Measurements from ENCODE around the gene PNMA8B. TPM values are rescaled to one million over a fixed set of nuclear protein-coding genes. Genes with fewer than 3 reads are reported as not detected.
"Not testable (repeated sequence)": the region's sequence is repeated elsewhere in the genome, so short reads cannot be mapped to it uniquely, and the experiment has no call there.

Gene PNMA8B
- total RNA-seq, 1 experiment from 2014 or later: 0.10 TPM

- H4K20me1 ChIP-seq (ENCODE audit: insufficient read depth); H3K9me3 ChIP-seq (ENCODE audit: control insufficient read depth in 1 of 2, insufficient read depth in 1 of 2, low read depth in 1 of 2, low read length in 2 of 2); intact Hi-C loops (cut with micrococcal nuclease); H2AFZ ChIP-seq (ENCODE audit: low read depth, low read length, poor library complexity, severe bottlenecking); BruUV-seq (replicated peaks); H3K4me2 ChIP-seq (ENCODE audit: low read length); POLR2A ChIA-PET; H3K27ac ChIP-seq (ENCODE audit: low read depth, low read length); H3K36me3 ChIP-seq (ENCODE audit: control insufficient read depth in 1 of 2, insufficient read depth in 2 of 2, low read length in 2 of 2); H3K4me3 ChIP-seq (replicated peaks in 1 of 2; ENCODE audit: low read depth in 1 of 2, low read length in 2 of 2); H3K9me2 ChIP-seq (ENCODE audit: insufficient read depth); DNase-seq (ENCODE audit: low read depth, low spot score); H3K27me3 ChIP-seq (ENCODE audit: insufficient read depth, low read length); H3K79me2 ChIP-seq (ENCODE audit: insufficient read depth, low read length); ATAC-seq; RAD21 ChIA-PET (ENCODE audit: low non-redundant PET in 1 of 2, low total read pairs in 2 of 2, uncharacterized antibody in 2 of 2, unreplicated experiment in 2 of 2); H3K9ac ChIP-seq (ENCODE audit: low read length): not testable (repeated sequence)
- H3K4me1 ChIP-seq (ENCODE audit: control insufficient read depth in 1 of 2, insufficient read depth in 2 of 2, low read length in 2 of 2): peaks cover 5 to 16% of the 10 kb centered on the region in 2 experiments; a peak in 3 of 4 replicates
- CTCF ChIA-PET: interaction anchor here (4.6 kb wide), 1 partner anchor 14 kb away, joined by 83 read pairs; no protein-coding TSS in a partner anchor
Observed at GRCh38 chr19:46526801-46527200, 31.1 kb upstream of the PNMA8B start.

GRCh38 chr19:46524308-46524707, 28.6 kb upstream of the PNMA8B start:
- Histone ChIP-seq H3K9me3 (ENCODE audit: control insufficient read depth in 1 of 2, insufficient read depth in 1 of 2, low read depth in 1 of 2, low read length in 2 of 2) (no peaks in the 10 kb centered on the region), H3K4me2 (ENCODE audit: low read length) (no peak overlapping the region), H3K4me3 (replicated peaks in 1 of 2; ENCODE audit: low read depth in 1 of 2, low read length in 2 of 2) (no peak overlapping the region), H3K36me3 (ENCODE audit: control insufficient read depth in 1 of 2, insufficient read depth in 2 of 2, low read length in 2 of 2) (no peaks in the 10 kb centered on the region), H3K27me3 (ENCODE audit: insufficient read depth, low read length) (no peaks in the 10 kb centered on the region), H3K27ac (ENCODE audit: low read depth, low read length) (no peak overlapping the region), H3K4me1 (ENCODE audit: control insufficient read depth in 1 of 2, insufficient read depth in 2 of 2, low read length in 2 of 2) (peaks cover 0 to 2% of the 10 kb centered on the region in 2 experiments; a peak in 2 of 4 replicates), H2AFZ (ENCODE audit: low read depth, low read length, poor library complexity, severe bottlenecking) (no peak overlapping the region), H3K9ac (ENCODE audit: low read length) (no peak overlapping the region), H3K9me2 (ENCODE audit: insufficient read depth) (no peaks in the 10 kb centered on the region), H4K20me1 (ENCODE audit: insufficient read depth) (no peaks in the 10 kb centered on the region), H3K79me2 (ENCODE audit: insufficient read depth, low read length) (no peaks in the 10 kb centered on the region)
- ChIA-PET POLR2A (no interaction called here), CTCF (interaction anchor here (0.6 to 0.9 kb wide), 3 partner anchors 8 to 19 kb away, joined by 3 to 4 read pairs (median 3); no protein-coding TSS in a partner anchor), RAD21 (ENCODE audit: low non-redundant PET in 1 of 2, low total read pairs in 2 of 2, uncharacterized antibody in 2 of 2, unreplicated experiment in 2 of 2) (no interaction called here)
- intact Hi-C loops (cut with micrococcal nuclease): no loop called here
- ATAC-seq (no peak), DNase-seq (ENCODE audit: low read depth, low spot score) (no peak)
- BruUV-seq (replicated peaks): no TSS peak
- TF ChIP-seq ATF3 (IDR thresholded peaks at IDR 0.05): no peak
- no peak for TF ChIP-seq FOSL1 (IDR thresholded peaks at IDR 0.05; ENCODE audit: low read depth)
- TF ChIP-seq CTCF (IDR thresholded peaks at IDR 0.05 in 2 of 3, conservative IDR thresholded peaks at IDR 0.05 in 1 of 3; ENCODE audit: borderline replicate concordance in 1 of 3, insufficient read depth in 1 of 3, low read depth in 2 of 3, low read length in 2 of 3): no peak
- no peak for TF ChIP-seq EZH2phosphoT487 (IDR thresholded peaks at IDR 0.05; ENCODE audit: borderline replicate concordance)
- no peak for TF ChIP-seq SRF (IDR thresholded peaks at IDR 0.05; ENCODE audit: low read depth)
- TF ChIP-seq CBX3 (IDR thresholded peaks at IDR 0.05; ENCODE audit: low read depth): no peak
- TF ChIP-seq SIN3A (IDR thresholded peaks at IDR 0.05; ENCODE audit: low read depth): no peak
- no peak for TF ChIP-seq RAD21 (IDR thresholded peaks at IDR 0.05; ENCODE audit: low read depth)
- no peak for TF ChIP-seq EZH2 (IDR thresholded peaks at IDR 0.05)
- TF ChIP-seq ZNF274 (IDR thresholded peaks at IDR 0.05; ENCODE audit: low read depth, low read length): no peak
- no peak for TF ChIP-seq SP1 (IDR thresholded peaks at IDR 0.05; ENCODE audit: low read depth)
- no peak for TF ChIP-seq CEBPB (IDR thresholded peaks at IDR 0.05; ENCODE audit: low read depth)
- no peak for TF ChIP-seq EGR1 (IDR thresholded peaks at IDR 0.05; ENCODE audit: low read depth)
- no peak for TF ChIP-seq TCF7L2 (IDR thresholded peaks at IDR 0.05; ENCODE audit: borderline replicate concordance, extremely low read depth, insufficient read depth, insufficient read length)
- TF ChIP-seq YY1 (IDR thresholded peaks at IDR 0.05; ENCODE audit: extremely low read depth, insufficient replicate concordance, low read depth, low read length): no peak
- no peak for TF ChIP-seq POLR2A (IDR thresholded peaks at IDR 0.05; ENCODE audit: borderline replicate concordance, extremely low read depth, insufficient read depth, insufficient read length)
- TF ChIP-seq POLR2AphosphoS5 (IDR thresholded peaks at IDR 0.05; ENCODE audit: low read depth, low read length): no peak
- TF ChIP-seq ZBTB33 (IDR thresholded peaks at IDR 0.05; ENCODE audit: extremely low read depth, insufficient replicate concordance, low read length): no peak
- TF ChIP-seq JUND (IDR thresholded peaks at IDR 0.05): no peak
